ENCODE data around the gene SLC25A45. TPM values are rescaled to one million over a fixed set of nuclear protein-coding genes. Genes with fewer than 3 reads are reported as not detected.

The SLC25A45 gene
- total and polyA plus RNA-seq, 2 of the 4 experiments (the other 2 are of a cell fraction), result 0.72 to 1.2 TPM

DNA sequence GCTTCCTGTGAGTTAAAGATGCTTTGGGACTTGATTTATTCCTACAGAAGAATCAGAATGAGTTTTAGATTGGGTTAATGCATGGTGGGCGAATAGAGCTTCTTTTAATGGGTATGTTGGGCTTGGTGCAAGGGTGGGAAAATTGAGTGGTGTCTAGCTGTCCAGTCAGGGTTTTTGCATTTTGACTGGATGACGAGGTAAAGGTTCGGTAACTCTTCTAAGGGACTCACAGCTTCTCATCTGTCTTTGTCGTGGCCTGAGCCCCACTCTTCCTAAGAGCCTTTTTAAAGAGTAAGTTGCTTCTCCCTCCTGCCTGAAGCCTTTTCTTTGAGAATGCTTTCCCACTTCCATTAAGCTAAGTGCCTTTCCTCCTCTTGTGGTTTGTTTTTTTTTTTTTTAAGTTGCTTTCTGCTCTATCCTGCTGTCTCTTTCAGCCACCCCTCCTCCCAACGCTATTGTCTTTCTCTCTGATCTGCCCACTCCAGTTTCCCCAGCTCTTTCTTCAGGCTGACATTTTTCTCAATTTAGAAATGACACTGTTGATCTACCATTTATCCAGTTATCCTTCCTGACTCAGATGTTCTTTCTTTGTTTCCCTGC is 47.6 kb downstream of the SLC25A45 start:
- H2AK5ac ChIP-seq (ENCODE audit: low read depth, low read length), result peak overlapping the region; percentile 6; the same call in 1 of the 2 replicates
- ChIA-PET CTCF (interaction anchor here (0.9 kb wide), 2 partner anchors 16 to 20 kb away, joined by 3 read pairs; no protein-coding TSS in a partner anchor), POLR2A (ENCODE audit: unreplicated experiment) (interaction anchor here (0.6 to 0.9 kb wide), 3 partner anchors 19 to 164 kb away, joined by 3 to 4 read pairs (median 4); partner anchors contain the start of gene MALAT1)
- peaks cover 9% of the 10 kb centered on the region for H3K36me3 ChIP-seq (ENCODE audit: control insufficient read depth, insufficient read depth, low read length)
- peaks cover 43% of the 10 kb centered on the region for H4K20me1 ChIP-seq (ENCODE audit: insufficient read depth, low read length)
- H3K9me1 ChIP-seq (ENCODE audit: insufficient read depth, low read length), result peaks cover 10% of the 10 kb centered on the region
- H3K9ac ChIP-seq (ENCODE audit: low read depth, low read length), result peak overlapping the region; percentile 98
- no peaks in the 10 kb centered on the region for H3K27me3 ChIP-seq (ENCODE audit: control insufficient read depth, insufficient read depth, low read length)
- H3K79me1 ChIP-seq (ENCODE audit: low read depth in 1 of 2, low read length in 2 of 2), result peaks cover 11 to 38% of the 10 kb centered on the region in 2 experiments
- no peak overlapping the region for H2AFZ ChIP-seq (replicated peaks; ENCODE audit: low read length, poor library complexity)
- ATAC-seq (ENCODE audit: low read depth), result no peak
- WGBS, 2 experiments (ENCODE audit: extremely low coverage in 2 of 2, insufficient read length in 1 of 2), result no CpG with 5 or more reads among the region's 5 CpGs
- dilution Hi-C loops (cut with HindIII; ENCODE audit: low sequenced_read_pairs, unreplicated experiment) (no loop called here), in situ Hi-C loops (cut with MboI; ENCODE audit: low sequenced_read_pairs) (no loop called here), intact Hi-C loops (cut with micrococcal nuclease) (no loop called here)
- H3K4me2 ChIP-seq (ENCODE audit: low read depth, low read length), result peak overlapping the region; percentile 100
- peak overlapping the region; percentile 19; the same call in 1 of the 2 replicates for H3K56ac ChIP-seq (ENCODE audit: extremely low read depth, insufficient read depth, low read length)
- H2BK20ac ChIP-seq (ENCODE audit: low read depth, low read length), result no peak overlapping the region
- peak overlapping the region; percentile 82 for H3K23ac ChIP-seq (ENCODE audit: low read depth, low read length)
- peak overlapping the region; percentile 69 for H3K14ac ChIP-seq (replicated peaks; ENCODE audit: low read depth, low read length)
- no peak overlapping the region for H4K5ac ChIP-seq (ENCODE audit: low read depth, low read length)
- no peak overlapping the region for H2BK15ac ChIP-seq (ENCODE audit: low read depth, low read length)
- H3K4me3 ChIP-seq (ENCODE audit: insufficient read depth, low read depth, low read length), result peak overlapping the region; percentile 82
- no TSS peak for BruUV-seq (replicated peaks)
- H3K9me3 ChIP-seq (ENCODE audit: control insufficient read depth, insufficient read depth, low read length), result no peaks in the 10 kb centered on the region
- no peak overlapping the region for H4K8ac ChIP-seq (ENCODE audit: low read depth in 2 of 2, low read length in 2 of 2)
- H3K18ac ChIP-seq (ENCODE audit: low read depth, low read length), result no peak overlapping the region
- peak overlapping the region; percentile 24 for H3K27ac ChIP-seq (ENCODE audit: insufficient read depth, low read length)
- peak overlapping the region; percentile 59; the same call in 1 of the 2 replicates for H3K4ac ChIP-seq (ENCODE audit: low read depth, low read length)
- H4K91ac ChIP-seq (ENCODE audit: insufficient read depth, low read depth, low read length), result no peak overlapping the region
- H2BK5ac ChIP-seq (ENCODE audit: low read depth, low read length, poor library complexity, severe bottlenecking), result peak overlapping the region; percentile 87
- peaks cover 2% of the 10 kb centered on the region; the same call in 1 of the 2 replicates for H3K4me1 ChIP-seq (ENCODE audit: control insufficient read depth, insufficient read depth, low read length)
- no peak for DNase-seq
- H2AK9ac ChIP-seq (replicated peaks; ENCODE audit: low read depth, low read length, poor library complexity), result peak overlapping the region; percentile 94
- no peak overlapping the region for H2BK120ac ChIP-seq (ENCODE audit: low read depth, low read length)
- TF ChIP-seq CEBPB (IDR thresholded peaks at IDR 0.05; ENCODE audit: low read depth, low read length), result no peak
- TF ChIP-seq SMC3 (IDR thresholded peaks at IDR 0.05; ENCODE audit: low read depth, low read length), result no peak
- no peak for TF ChIP-seq MXI1 (IDR thresholded peaks at IDR 0.05; ENCODE audit: borderline replicate concordance, low read depth, low read length)
- TF ChIP-seq RCOR1 (IDR thresholded peaks at IDR 0.05; ENCODE audit: insufficient replicate concordance, low read length), result no peak
- no peak for TF ChIP-seq CHD1 (IDR thresholded peaks at IDR 0.05; ENCODE audit: low read depth, low read length)
- TF ChIP-seq MAZ (IDR thresholded peaks at IDR 0.05; ENCODE audit: borderline replicate concordance, low read depth, low read length), result no peak
- TF ChIP-seq RFX5 (IDR thresholded peaks at IDR 0.05; ENCODE audit: low read depth, low read length), result no peak
- TF ChIP-seq, protein P1, sequence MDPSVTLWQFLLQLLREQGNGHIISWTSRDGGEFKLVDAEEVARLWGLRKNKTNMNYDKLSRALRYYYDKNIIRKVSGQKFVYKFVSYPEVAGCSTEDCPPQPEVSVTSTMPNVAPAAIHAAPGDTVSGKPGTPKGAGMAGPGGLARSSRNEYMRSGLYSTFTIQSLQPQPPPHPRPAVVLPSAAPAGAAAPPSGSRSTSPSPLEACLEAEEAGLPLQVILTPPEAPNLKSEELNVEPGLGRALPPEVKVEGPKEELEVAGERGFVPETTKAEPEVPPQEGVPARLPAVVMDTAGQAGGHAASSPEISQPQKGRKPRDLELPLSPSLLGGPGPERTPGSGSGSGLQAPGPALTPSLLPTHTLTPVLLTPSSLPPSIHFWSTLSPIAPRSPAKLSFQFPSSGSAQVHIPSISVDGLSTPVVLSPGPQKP (IDR thresholded peaks at IDR 0.05; ENCODE audit: borderline replicate concordance, low read depth, low read length), result no peak
- no peak for TF ChIP-seq NFE2L2 (IDR thresholded peaks at IDR 0.05; ENCODE audit: low read depth, low read length)
- TF ChIP-seq FOS (IDR thresholded peaks at IDR 0.05; ENCODE audit: low read depth, low read length), result no peak
- no peak for TF ChIP-seq RAD21 (IDR thresholded peaks at IDR 0.05; ENCODE audit: low read length)
- TF ChIP-seq, protein P2, sequence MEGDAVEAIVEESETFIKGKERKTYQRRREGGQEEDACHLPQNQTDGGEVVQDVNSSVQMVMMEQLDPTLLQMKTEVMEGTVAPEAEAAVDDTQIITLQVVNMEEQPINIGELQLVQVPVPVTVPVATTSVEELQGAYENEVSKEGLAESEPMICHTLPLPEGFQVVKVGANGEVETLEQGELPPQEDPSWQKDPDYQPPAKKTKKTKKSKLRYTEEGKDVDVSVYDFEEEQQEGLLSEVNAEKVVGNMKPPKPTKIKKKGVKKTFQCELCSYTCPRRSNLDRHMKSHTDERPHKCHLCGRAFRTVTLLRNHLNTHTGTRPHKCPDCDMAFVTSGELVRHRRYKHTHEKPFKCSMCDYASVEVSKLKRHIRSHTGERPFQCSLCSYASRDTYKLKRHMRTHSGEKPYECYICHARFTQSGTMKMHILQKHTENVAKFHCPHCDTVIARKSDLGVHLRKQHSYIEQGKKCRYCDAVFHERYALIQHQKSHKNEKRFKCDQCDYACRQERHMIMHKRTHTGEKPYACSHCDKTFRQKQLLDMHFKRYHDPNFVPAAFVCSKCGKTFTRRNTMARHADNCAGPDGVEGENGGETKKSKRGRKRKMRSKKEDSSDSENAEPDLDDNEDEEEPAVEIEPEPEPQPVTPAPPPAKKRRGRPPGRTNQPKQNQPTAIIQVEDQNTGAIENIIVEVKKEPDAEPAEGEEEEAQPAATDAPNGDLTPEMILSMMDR (conservative IDR thresholded peaks at IDR 0.05; ENCODE audit: low read depth, low read length), result no peak
- TF ChIP-seq, protein P3, sequence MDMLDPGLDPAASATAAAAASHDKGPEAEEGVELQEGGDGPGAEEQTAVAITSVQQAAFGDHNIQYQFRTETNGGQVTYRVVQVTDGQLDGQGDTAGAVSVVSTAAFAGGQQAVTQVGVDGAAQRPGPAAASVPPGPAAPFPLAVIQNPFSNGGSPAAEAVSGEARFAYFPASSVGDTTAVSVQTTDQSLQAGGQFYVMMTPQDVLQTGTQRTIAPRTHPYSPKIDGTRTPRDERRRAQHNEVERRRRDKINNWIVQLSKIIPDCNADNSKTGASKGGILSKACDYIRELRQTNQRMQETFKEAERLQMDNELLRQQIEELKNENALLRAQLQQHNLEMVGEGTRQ (IDR thresholded peaks at IDR 0.05; ENCODE audit: low read depth, low read length), result no peak
- TF ChIP-seq BHLHE40 (IDR thresholded peaks at IDR 0.05; ENCODE audit: low read depth, low read length), result no peak
- no peak for TF ChIP-seq MAFK (IDR thresholded peaks at IDR 0.05; ENCODE audit: low read depth, low read length)
